ENCODE data around the gene LRMDA.
A peak's percentile ranks its signal among the peaks of the same experiment; 100 is the strongest.

Gene LRMDA

GRCh38 chr10:75402486-75403143 lies 28.8 kb upstream of the LRMDA start:
- no peak for DNase-seq

DNA sequence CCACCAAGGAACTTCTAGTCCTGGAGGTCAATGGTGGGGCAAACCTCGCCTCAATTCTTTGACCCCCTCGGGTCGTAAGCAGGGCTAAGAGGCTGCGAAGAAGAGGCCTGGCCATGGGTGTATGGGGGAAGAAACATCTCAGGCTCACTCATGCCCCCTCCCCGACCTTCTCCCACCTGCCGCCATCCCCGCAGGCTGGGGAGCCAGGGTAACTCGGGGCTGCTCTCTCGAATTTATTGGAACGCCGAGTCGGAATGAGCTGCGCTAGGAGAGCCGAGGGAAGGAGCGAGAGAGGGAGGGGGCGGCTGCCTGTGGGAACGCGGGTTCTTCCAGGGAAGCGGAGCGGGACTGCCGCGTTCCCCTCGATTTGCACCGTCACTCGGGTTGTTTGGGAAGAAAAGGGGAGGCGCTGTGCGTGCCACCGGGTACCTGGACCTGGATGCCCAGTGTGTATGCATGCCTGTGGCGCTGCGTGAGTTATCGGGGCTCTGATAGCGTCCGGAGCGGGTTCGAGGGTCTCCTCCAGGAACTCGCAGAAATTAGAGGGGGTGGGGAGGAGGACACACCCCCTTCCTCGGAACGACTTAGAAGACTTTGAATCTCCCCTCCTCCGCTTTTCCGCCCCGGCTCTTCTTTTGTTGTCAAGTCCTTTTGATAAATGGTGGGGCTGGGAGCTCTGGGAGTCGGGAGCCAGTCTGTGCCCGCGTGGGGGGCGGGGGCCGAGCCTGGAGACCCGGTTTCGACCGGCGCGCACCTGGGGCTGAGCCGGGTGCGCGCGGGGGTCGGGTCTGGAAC lies 28.1 kb upstream of the LRMDA start:
- DNase-seq = peak; percentile 56

DNA sequence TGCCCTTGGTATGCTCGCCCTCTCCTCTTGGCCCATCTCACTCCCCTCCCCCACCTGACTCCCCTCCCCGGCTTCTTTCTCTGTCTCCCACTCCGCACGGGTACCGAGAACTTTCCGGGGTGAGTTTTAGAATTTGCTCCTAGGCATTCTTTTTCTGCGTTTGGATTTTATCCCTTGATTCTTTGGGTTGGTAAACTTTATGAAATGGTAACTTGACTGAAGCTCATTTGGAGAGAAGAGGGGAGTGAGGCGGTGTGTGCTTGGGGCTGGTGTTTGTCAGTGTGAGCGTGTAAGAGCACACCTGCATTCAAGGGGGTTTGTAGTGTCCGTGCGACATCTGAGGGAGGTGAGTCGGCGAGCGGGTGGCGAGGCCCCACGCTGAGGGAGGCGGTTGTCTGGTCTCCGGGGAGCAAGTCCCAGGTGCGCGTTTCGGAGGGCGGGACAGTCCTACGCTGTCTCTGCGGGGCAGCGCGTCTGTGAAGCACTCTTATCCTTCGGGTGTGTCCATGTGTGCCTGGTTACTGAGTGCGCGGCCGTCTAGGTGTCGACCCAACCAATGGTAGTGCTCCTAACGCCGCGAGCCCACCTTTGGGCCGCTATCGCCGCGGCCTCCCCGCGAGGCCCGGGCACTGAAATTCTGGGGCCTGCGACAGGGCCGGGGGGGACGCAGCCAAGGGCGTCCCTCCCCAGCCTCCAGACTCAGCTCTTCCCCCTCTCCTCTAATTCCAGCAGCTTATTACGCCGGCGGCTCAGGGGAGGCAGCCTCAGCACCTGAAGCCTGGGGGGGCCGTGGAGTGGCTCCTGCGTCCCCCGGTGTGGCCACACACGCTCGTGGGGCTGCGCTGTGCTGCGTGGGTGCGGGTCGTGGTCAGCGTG lies 27.2 kb upstream of the LRMDA start:
- DNase-seq = peak; percentile 56

GRCh38 chr10:75404815-75405597 lies 26.4 kb upstream of the LRMDA start:
- no peak for DNase-seq

DNA sequence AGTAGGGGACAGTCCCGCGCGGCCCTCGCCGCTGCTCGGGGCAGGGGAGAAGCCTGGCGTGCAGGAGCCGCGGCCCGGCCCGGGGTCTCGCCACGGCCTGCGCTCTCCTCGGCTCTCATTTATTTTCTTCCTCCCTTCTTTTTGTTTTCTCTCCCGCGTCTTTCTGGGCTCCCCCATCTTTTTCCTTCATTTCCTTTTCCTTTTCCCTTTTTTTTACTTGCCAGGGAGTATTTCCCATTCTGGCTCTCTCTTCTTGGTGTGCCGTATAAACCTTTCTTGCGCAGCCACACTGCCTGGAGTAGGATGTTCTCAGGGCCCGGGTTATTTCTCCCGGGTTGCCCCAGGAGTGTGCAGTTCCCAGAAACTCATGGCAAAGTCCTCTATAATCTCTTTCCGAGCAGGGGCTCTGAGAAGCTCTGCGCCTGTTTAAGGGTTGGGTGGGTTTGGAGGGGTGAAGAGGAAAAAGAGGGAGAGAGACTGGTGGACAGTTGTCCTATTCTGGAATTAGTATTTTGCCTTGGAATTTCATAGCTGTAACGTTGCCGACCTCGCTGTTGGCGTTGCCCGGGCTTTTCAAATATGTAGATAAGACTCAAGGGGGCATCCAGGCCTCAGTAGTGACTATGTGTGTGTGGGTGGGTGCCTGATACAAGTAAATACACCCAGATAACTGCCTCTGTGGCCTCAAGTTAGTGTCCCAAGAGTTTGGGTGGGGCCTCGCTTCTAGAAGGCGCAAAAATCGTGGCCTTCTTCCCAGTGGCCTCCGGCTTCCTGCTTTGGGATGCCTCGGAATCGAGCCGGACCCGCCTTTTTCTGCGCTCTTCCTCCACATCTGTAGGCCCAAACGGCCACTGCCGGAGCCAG lies 25.6 kb upstream of the LRMDA start:
- no peak for DNase-seq

GRCh38 chr10:75406462-75407223 lies 24.8 kb upstream of the LRMDA start:
- no peak for DNase-seq

- DNase-seq = no peak
Measured at GRCh38 chr10:75407224-75407712, 24.2 kb upstream of the LRMDA start.

GRCh38 chr10:75407713-75408508 lies 23.5 kb upstream of the LRMDA start:
- DNase-seq = peak; percentile 58

DNA sequence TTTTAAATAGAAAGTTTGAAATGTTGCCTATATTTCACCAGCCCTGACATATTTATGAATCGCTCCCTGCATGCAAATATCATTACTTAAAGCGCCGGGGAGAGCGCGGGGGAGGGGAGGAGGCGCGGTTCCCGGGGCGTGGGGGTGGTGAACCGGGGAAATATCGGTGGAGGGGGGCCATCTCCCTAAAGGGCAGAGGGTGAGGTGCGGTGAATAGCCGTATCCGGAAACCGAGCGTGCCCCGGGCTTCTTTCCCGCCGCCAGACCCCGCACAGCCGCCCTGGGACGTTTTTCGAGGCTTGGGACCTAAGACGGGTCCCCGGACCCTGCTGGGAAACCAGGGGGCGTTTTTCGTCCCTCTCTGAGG lies 22.9 kb upstream of the LRMDA start:
- DNase-seq = no peak

GRCh38 chr10:75408911-75409885 lies 22.2 kb upstream of the LRMDA start:
- DNase-seq = peak; percentile 62

DNA sequence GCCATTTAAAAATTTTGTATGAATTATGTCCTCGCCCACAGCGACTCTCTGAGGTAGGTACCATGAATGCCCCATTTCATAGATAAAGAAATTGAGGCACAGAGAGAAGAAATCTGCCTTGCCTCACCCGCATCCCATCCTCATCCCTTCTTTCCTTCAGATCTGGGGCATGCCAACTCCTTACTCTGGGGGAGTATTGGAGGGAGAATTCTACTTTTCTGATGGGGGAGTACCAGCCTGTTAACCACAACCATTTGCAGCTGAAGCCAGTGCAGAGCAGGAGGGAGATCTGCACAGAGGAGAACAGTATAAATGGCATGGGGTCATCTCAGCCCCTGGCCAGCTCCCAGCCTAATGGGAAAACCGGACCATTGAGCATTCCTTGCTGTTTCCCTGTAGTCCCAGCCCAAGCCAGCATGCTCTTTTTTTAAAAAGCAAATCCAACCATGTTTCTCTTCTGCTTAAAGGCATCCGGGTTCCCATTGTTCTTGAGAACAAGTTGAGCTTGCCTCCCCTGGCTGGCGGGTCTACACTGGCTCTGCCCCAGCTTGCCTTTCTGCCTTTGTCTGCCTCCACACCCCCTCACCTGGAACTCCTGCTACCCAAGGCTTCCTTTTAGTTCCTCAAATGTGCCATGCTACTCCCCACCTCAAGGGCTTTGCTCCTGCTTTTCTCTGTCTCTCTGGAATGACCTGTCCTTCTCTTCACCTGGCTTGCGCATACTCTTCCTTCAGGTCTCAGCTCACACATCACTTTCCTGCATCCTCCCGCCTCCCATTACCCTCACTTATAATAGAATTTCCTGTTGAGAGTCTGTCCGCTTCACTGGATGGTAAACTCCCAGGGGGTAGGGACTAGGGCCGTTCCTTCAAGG lies 21.1 kb upstream of the LRMDA start:
- no peak for DNase-seq

DNA sequence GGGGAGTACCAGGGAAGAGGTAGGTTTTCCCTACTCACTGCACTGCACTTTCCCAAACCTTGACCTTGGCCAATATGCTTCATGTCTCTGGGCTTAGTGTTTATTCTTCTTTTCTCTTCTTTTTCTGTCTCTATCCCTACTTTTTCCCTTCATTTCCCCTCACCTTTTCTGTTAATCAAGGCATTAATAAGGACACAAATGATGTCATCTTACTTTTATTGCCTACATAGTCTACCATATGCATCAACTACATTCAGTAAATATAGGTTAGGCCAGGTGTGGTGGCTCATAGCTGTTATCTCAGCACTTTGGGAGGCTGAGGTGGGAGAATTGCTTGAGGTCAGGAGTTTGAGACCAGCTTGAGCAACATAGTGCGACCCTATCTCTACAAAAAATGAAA lies 16.9 kb upstream of the LRMDA start:
- DNase-seq = no peak

DNA sequence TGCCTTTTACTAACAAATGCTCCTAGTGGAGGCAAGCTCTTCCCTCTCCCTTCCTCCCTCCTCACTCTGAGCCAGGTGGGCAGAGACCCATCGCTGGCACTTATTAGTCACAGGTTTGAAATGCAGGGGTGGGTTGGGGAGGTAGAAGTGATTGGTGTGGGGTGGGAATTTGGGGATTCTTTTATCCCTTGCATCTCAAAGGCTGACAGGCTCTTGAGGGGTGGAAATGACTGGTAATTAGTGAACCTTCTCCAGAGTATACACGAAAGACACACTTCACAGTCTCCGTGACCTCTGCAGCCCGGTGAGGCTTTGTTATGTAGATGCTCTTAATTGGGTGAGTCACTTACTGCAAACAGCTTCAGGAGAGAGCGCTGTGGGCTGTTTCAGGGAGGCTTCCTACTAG lies 13.9 kb upstream of the LRMDA start:
- DNase-seq = no peak

DNA sequence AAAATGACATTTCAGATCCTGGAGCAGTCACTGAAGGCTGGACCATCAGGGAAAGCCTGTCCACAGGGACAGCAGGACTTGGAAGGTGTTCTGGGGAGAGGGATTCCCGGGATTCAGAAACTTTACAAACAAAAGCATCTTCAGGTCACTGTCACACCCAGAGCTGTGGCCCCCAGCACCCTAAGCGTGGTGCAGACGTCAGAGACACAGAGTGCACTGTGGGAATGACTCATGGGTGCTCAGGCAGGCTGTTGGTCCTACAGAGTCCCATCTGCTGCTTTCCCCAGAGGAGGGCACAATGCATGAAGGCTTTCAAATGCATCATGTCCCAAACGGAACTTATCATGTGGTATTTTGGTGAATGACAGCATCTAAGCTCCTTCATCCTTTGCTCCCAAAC lies 13.1 kb upstream of the LRMDA start:
- no peak for DNase-seq

- no peak for DNase-seq
Measured at GRCh38 chr10:75418712-75419111, 12.7 kb upstream of the LRMDA start.

DNA sequence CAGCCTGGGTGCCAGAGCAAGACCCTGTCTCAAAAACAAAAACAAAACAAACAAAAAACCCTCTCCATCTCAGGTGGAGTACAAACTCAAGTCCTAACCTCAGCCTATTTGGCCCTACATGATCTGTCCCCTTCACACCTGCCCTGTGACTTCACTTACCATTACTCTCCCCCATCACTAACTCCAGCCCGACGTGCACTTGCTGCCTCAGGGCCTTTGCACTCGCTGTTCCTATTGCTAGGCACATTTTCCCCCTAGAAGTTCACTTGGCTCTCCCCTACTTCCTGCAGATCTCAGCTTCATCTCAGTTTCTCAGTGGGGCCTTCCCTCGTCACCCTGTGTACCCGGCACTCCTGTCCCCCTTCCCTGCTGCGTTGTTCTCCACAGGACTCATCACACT lies 8.5 kb upstream of the LRMDA start:
- DNase-seq = no peak

DNA sequence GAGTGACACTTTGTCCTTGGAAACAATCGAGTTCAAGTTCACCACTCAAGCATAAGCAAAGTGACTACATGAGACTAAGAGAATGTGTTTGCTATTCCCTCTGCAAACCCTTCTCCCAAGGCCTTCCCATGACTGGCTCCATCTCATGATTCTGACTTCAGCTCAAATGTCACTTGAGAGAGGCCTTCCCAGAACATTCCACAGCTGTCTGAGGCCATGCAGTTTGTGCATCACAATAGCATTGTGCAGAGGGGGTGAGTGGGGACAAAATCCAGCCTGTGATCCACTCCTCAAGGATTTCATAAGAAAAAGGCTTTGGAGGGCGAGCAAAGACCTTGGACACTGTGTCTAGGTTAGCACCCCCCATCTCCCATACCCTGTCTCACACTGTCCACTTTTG lies 6.9 kb upstream of the LRMDA start:
- no peak for DNase-seq
